SK-N-MC (cell line): ENCODE results near the gene LMLN.

Source experiments
- EZH2 ChIP-seq: fragments of 200-600 bp; sonication (generic); IDR thresholded peaks from one replicate; pipeline ENCODE4 v1.6.1; 2017; ENCODE audit warnings: antibody characterized with exemption
- FOXP2 ChIP-seq: optimal IDR thresholded peaks from 2 replicates; pipeline ENCODE3; 2011; ENCODE audit warnings: mild to moderate bottlenecking, moderate library complexity; ENCODE audit not compliant: insufficient read depth; ENCODE audit errors: extremely low read length, control extremely low read depth
- POLR2AphosphoS5 ChIP-seq: IDR thresholded peaks from 2 replicates; pipeline ENCODE4 v1.6.1; 2012; ENCODE audit warnings: mild to moderate bottlenecking, low read depth, low read length, borderline replicate concordance

- TF ChIP-seq EZH2 (no peak), FOXP2 (no peak), POLR2AphosphoS5 (no peak)
Observed at GRCh38 chr3:198092276-198092675, 132.3 kb downstream of the LMLN start.
